Testis (tissue), 3 donors: ENCODE measurements around the gene MOK. TPM values are rescaled to one million over a fixed set of nuclear protein-coding genes. Genes with fewer than 3 reads are reported as not detected.

Source experiments
- DNase-seq: peaks from one replicate; pipeline ENCODE4 v3.0.0-alpha.2; 2019
- H3K27ac ChIP-seq, 2 donors: fragments of 200-600 bp; sonication (generic); one replicate each; pipeline ENCODE4 v1.5.1; 2019
- H3K27me3 ChIP-seq: fragments of 200-600 bp; sonication (generic); one replicate; pipeline ENCODE4 v1.5.1; 2019
- H3K36me3 ChIP-seq: fragments of 200-600 bp; sonication (generic); one replicate; pipeline ENCODE4 v1.5.1; 2017; ENCODE audit warnings: low read depth; ENCODE audit errors: missing control alignments
- H3K4me1 ChIP-seq: fragments of 200-600 bp; sonication (generic); one replicate; pipeline ENCODE4 v1.5.1; 2019
- H3K4me3 ChIP-seq, 2 donors: fragments of 200-600 bp; sonication (generic); one replicate each; pipeline ENCODE4 v1.5.1; 2017 to 2019
- H3K9me3 ChIP-seq: fragments of 200-600 bp; sonication (generic); one replicate; pipeline ENCODE4 v1.5.1; 2017
- POLR2A ChIP-seq: fragments of 450-650 bp; IDR thresholded peaks from one replicate; pipeline ENCODE4 v1.6.1; 2017; ENCODE audit warnings: antibody characterized with exemption, mild to moderate bottlenecking, moderate library complexity
- WGBS, 2 donors: methylation state at CpG; one replicate each; pipeline ENCODE4 v1.1.5; 2018; 5-methylcytosine and 5-hydroxymethylcytosine counted together
- intact Hi-C: fragments of 100-400 bp; cut with DNase I; formaldehyde crosslinking; loops from one replicate; pipeline ENCODE4 v1.15.1; 2023; ENCODE audit warnings: low total_unique reads
- polyA plus RNA-seq: library from polyadenylated mRNA; stranded (reverse); fragments of 350-450 nt; fragmentation: Illumina TruSeq; extraction: RNeasy Lipid Tissue Mini Kit (QIAGEN cat#74804); gene quantifications from one replicate; pipeline ENCODE4 v1.2.3, GENCODE V29; 2014; ENCODE audit warnings: low read depth, low replicate concordance; ENCODE audit not compliant: insufficient read depth
- total RNA-seq, 2 donors: library from RNA; depleted of rRNA; stranded (reverse); fragments of >200 nt; gene quantifications; one replicate each; pipeline ENCODE4 v1.2.3, GENCODE V29; 2016
- TF ChIP-seq, protein P1 (sequence below), 3 experiments: fragments of 450-650 bp in 2 of 3; fragments of 200-600 bp in 1 of 3; sonication (generic) in 1 of 3; IDR thresholded peaks; one replicate each; pipeline ENCODE4 v1.5.1; 2016 to 2019; ENCODE audit warnings: antibody characterized with exemption in 3 of 3, mild to moderate bottlenecking in 2 of 3, moderate library complexity in 1 of 3

Gene MOK
- total and polyA plus RNA-seq, 3 donors from 2014 or later, result 157 to 188 (median 171) TPM

DNA sequence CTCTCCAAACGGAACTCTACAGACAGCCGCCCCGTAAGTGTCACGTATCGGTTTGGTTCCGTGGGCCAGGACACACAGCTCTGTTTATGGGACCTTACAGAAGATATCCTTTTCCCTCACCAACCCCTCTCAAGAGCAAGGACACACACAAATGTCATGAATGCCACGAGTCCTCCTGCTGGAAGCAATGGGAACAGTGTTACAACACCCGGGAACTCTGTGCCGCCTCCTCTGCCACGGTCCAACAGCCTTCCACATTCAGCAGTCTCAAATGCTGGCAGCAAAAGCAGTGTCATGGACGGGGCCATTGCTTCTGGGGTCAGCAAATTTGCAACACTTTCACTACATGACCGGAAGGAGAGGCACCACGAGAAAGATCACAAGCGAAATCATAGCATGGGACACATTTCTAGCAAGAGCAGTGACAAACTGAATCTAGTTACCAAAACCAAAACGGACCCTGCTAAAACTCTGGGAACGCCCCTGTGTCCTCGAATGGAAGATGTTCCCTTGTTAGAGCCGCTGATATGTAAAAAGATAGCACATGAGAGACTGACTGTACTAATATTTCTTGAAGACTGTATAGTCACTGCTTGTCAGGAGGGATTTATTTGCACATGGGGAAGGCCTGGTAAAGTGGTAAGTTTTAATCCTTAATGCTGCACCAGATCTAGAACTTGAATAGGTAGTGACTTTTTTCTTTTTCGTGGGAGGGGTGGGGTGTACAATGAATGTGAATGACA lies 95.6 kb downstream of the MOK start:
- peak; percentile 73 for DNase-seq
- no peaks in the 10 kb centered on the region for H3K4me1 ChIP-seq
- no peak overlapping the region for H3K4me3 ChIP-seq
- WGBS, 2 donors, result 66 to 75% methylated on average over 18 to 19 of the region's 19 CpGs
- H3K9me3 ChIP-seq, result no peaks in the 10 kb centered on the region
- TF ChIP-seq POLR2A, result no peak
- TF ChIP-seq, protein P1, sequence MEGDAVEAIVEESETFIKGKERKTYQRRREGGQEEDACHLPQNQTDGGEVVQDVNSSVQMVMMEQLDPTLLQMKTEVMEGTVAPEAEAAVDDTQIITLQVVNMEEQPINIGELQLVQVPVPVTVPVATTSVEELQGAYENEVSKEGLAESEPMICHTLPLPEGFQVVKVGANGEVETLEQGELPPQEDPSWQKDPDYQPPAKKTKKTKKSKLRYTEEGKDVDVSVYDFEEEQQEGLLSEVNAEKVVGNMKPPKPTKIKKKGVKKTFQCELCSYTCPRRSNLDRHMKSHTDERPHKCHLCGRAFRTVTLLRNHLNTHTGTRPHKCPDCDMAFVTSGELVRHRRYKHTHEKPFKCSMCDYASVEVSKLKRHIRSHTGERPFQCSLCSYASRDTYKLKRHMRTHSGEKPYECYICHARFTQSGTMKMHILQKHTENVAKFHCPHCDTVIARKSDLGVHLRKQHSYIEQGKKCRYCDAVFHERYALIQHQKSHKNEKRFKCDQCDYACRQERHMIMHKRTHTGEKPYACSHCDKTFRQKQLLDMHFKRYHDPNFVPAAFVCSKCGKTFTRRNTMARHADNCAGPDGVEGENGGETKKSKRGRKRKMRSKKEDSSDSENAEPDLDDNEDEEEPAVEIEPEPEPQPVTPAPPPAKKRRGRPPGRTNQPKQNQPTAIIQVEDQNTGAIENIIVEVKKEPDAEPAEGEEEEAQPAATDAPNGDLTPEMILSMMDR (IDR thresholded peaks at IDR 0.05), result peak in 2 of 3 experiments; percentile 17 to 30
- intact Hi-C loops, result no loop called here
- no peak overlapping the region for H3K27ac ChIP-seq
- H3K36me3 ChIP-seq, result no peaks in the 10 kb centered on the region
- no peaks in the 10 kb centered on the region for H3K27me3 ChIP-seq

DNA sequence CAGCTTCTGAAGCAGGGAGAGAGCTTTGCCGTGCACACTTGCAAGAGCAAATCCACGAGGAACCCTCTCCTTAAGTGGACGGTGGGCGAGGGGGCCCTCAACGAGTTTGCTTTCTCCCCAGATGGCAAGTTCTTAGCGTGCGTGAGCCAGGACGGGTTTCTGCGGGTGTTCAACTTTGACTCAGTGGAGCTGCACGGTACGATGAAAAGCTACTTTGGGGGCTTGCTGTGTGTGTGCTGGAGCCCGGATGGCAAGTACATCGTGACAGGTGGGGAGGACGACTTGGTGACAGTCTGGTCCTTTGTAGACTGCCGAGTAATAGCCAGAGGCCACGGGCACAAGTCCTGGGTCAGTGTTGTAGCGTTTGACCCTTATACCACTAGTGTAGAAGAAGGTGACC lies 96.2 kb downstream of the MOK start:
- H3K9me3 ChIP-seq, result no peaks in the 10 kb centered on the region
- intact Hi-C loops, result no loop called here
- H3K4me1 ChIP-seq, result no peaks in the 10 kb centered on the region
- no peak overlapping the region for H3K4me3 ChIP-seq
- H3K27me3 ChIP-seq, result no peaks in the 10 kb centered on the region
- no peaks in the 10 kb centered on the region for H3K36me3 ChIP-seq
- no peak overlapping the region for H3K27ac ChIP-seq
- no peak for DNase-seq
- no peak for TF ChIP-seq POLR2A
- WGBS, 2 donors, result 95% methylated on average over 17 of the region's 17 CpGs

DNA sequence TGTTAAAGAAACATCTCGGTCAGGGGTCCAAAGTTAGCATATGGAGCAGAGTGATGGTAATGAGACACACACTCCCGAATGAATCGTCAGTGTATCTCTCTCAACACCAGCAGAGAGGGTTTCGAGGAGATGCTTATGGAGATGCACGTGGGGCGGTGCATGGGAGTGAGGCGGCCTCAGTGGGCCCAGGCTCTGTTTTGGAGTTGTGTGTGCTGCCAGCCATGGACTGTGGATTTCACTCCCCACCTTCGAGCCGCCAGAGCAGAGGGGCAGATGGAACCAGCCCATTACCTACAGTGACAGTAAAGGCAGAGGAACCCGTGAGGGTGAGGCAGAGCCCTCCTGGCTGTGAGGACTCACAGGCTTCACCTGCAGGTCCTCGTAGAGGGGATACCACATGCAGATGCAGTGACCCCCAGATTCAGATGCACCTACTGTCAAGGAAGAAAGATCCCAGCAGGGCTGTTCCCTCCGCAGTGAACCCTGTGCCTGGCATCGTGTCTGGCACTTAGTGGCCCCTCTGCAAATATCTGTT lies 97.1 kb downstream of the MOK start:
- intact Hi-C loops, result no loop called here
- H3K27ac ChIP-seq, result no peak overlapping the region
- H3K27me3 ChIP-seq, result no peaks in the 10 kb centered on the region
- 93 to 97% methylated on average over 9 to 13 of the region's 13 CpGs for WGBS, 2 donors
- DNase-seq, result no peak
- TF ChIP-seq, protein P1 (IDR thresholded peaks at IDR 0.05), result no peak
- TF ChIP-seq POLR2A, result no peak
- H3K9me3 ChIP-seq, result no peaks in the 10 kb centered on the region
- H3K4me1 ChIP-seq, result no peaks in the 10 kb centered on the region
- H3K36me3 ChIP-seq, result no peaks in the 10 kb centered on the region
- no peak overlapping the region for H3K4me3 ChIP-seq

DNA sequence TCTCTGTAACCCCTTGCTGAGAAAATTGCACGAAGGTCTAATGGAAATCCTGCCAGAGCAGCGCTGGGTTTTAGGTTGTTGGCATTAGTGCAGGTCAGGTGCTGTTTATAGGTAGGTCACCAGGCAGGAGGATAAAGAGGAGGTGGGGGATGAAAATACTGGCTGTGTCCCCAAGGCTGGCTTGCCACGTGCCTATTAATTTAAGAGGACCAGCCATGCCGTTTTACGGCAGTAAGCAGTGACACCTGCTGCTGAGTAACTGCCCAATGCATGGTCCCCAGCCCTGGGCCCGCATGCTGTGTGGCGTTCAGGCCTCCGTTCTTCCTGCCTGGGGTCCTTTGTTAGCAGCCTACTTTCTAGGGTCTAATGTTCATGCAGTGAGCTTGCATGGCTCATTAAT lies 98.0 kb downstream of the MOK start:
- H3K27me3 ChIP-seq, result no peaks in the 10 kb centered on the region
- H3K27ac ChIP-seq, result no peak overlapping the region
- H3K4me1 ChIP-seq, result no peaks in the 10 kb centered on the region
- TF ChIP-seq, protein P1 (IDR thresholded peaks at IDR 0.05), result no peak
- no peak for TF ChIP-seq POLR2A
- no peak overlapping the region for H3K4me3 ChIP-seq
- no peaks in the 10 kb centered on the region for H3K36me3 ChIP-seq
- 81 to 88% methylated on average over 8 of the region's 8 CpGs for WGBS, 2 donors
- DNase-seq, result no peak
- intact Hi-C loops, result no loop called here
- no peaks in the 10 kb centered on the region for H3K9me3 ChIP-seq

DNA sequence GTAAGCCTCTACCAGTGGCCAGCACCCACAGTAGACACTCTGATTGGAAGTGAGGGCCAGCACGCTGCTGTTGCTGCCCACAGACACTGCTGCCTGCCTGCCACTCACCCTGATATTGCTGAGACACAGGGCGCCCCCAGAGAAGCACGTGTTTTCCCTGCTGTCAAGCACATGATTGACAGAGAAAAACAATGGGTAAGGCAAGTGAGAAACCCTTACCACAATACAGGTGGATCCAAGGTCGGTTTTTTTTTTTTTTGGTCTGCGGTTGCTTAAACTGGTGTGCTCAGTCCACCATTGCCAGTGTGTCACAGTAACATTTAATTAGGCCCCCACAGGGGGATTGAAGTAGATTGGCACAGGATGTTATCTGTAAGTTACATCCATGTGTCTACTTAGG lies 99.4 kb downstream of the MOK start:
- Histone ChIP-seq H3K36me3 (no peaks in the 10 kb centered on the region), H3K9me3 (no peaks in the 10 kb centered on the region), H3K27ac (no peak overlapping the region), H3K4me1 (no peaks in the 10 kb centered on the region), H3K27me3 (no peaks in the 10 kb centered on the region), H3K4me3 (no peak overlapping the region)
- TF ChIP-seq, protein P1 (IDR thresholded peaks at IDR 0.05), result no peak
- no peak for TF ChIP-seq POLR2A
- 91 to 92% methylated on average over 5 of the region's 5 CpGs for WGBS, 2 donors
- intact Hi-C loops, result no loop called here
- no peak for DNase-seq
